ENCODE data around the gene LRRC9.

The LRRC9 gene

GRCh38 chr14:60106339-60106738, 186.4 kb downstream of the LRRC9 start:
- no peak for DNase-seq (ENCODE audit: low read depth in 2 of 3, low spot score in 1 of 3)

- DNase-seq (ENCODE audit: low read depth in 2 of 3, low spot score in 1 of 3): no peak
Observed at GRCh38 chr14:60107477-60107876, 187.5 kb downstream of the LRRC9 start.

GRCh38 chr14:60111732-60112131, 191.8 kb downstream of the LRRC9 start:
- DNase-seq (ENCODE audit: low read depth in 2 of 3, low spot score in 1 of 3): no peak
